Measurements from ENCODE around the gene XRCC3. TPM values are rescaled to one million over a fixed set of nuclear protein-coding genes. Genes with fewer than 3 reads are reported as not detected.

Gene XRCC3
- total RNA-seq, 4 donors from 2014 or later, result 11.6 to 42.9 (median 16.2) TPM

DNA sequence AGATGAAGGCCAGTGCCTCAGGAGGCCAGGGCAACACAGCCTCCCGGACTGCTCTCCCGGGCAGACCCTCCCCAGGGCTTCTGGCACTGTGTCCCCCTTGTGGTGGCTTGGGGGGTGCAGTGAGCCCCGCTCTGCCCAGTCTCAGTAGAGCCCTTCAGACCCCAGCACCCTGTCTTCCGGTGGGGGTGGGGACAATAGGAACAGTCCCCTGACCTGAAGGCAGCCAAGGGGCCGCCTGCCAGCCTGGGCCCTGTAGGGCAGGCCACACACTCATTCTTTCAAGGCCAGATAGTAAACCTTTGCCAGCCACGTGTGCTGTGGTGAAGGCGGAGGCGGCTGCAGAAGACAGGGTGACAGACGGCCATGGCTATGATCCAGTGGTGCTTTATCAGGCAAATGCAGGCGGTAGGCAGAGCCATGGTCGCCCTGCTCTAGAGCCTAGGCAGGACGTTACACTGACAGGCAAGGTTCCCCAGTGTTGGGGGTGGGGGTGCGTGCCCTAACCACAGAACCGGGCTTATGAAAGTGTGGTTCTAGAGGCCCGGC is 15.3 kb upstream of the XRCC3 start:
- TF ChIP-seq, protein P1, sequence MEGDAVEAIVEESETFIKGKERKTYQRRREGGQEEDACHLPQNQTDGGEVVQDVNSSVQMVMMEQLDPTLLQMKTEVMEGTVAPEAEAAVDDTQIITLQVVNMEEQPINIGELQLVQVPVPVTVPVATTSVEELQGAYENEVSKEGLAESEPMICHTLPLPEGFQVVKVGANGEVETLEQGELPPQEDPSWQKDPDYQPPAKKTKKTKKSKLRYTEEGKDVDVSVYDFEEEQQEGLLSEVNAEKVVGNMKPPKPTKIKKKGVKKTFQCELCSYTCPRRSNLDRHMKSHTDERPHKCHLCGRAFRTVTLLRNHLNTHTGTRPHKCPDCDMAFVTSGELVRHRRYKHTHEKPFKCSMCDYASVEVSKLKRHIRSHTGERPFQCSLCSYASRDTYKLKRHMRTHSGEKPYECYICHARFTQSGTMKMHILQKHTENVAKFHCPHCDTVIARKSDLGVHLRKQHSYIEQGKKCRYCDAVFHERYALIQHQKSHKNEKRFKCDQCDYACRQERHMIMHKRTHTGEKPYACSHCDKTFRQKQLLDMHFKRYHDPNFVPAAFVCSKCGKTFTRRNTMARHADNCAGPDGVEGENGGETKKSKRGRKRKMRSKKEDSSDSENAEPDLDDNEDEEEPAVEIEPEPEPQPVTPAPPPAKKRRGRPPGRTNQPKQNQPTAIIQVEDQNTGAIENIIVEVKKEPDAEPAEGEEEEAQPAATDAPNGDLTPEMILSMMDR (IDR thresholded peaks at IDR 0.05), result no peak
- no peak for TF ChIP-seq POLR2A (IDR thresholded peaks at IDR 0.05)
- Histone ChIP-seq H3K27me3 (no peaks in the 10 kb centered on the region), H3K9me3 (no peaks in the 10 kb centered on the region), H3K27ac (no peak overlapping the region), H3K4me3 (no peak overlapping the region), H3K4me1 (peaks cover 0 to 13% (median 0%) of the 10 kb centered on the region in 4 donors), H3K36me3 (peaks cover 0 to 69% (median 0%) of the 10 kb centered on the region in 3 donors)
- peak in 1 of 3 donors; percentile 34 for DNase-seq

DNA sequence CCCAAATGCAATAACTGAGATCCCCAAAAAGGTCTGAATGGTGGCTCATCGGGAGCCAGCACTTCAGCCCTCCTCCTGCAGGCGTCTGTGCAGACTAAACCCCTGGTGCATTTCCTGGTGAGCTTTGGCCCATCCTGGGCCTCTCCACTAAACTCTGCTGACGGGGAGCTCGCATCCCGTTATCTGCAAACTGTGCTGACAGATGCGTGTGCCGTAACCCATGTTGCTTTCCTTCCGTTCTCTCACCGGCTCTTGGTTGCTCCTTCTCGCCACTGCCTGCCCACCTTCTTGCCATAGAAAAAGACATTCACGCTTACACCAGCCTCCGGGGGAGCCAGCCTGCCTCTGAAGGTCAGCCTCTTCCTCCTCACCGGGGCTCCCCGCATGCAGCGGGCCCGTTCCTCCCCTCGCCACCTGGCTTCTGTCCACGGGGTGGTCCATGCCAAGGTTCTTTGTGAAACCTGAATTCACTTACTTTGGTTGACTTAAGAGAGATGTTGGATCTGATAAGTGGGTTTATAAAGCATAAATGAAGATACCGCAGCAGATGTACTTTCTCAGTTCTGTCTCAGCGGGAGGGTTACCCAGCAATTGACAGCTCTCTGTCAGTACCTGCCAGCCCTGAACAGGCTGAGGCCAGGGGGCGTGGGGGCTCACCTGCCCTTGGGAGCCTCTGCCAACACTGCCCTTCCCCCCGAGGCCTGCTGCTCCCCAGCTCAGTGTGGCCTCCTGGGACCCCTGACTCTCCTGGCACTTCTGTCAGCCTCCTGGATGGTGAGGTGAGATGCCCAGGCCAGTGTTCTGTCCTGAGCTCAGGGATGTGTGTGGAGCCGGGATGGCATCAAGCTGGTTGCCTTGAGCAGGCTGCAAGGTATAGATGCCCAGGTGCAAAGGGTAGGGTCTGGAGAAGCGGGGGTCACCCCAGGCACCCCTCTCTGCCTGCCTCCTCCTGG is 14.5 kb upstream of the XRCC3 start:
- Histone ChIP-seq H3K4me3 (no peak overlapping the region), H3K27me3 (no peaks in the 10 kb centered on the region), H3K27ac (no peak overlapping the region), H3K36me3 (peaks cover 0 to 69% (median 0%) of the 10 kb centered on the region in 3 donors), H3K9me3 (no peaks in the 10 kb centered on the region), H3K4me1 (peaks cover 0 to 13% (median 0%) of the 10 kb centered on the region in 4 donors)
- DNase-seq, result no peak
- no peak for TF ChIP-seq POLR2A (IDR thresholded peaks at IDR 0.05)
- TF ChIP-seq, protein P1 (IDR thresholded peaks at IDR 0.05), result no peak

DNA sequence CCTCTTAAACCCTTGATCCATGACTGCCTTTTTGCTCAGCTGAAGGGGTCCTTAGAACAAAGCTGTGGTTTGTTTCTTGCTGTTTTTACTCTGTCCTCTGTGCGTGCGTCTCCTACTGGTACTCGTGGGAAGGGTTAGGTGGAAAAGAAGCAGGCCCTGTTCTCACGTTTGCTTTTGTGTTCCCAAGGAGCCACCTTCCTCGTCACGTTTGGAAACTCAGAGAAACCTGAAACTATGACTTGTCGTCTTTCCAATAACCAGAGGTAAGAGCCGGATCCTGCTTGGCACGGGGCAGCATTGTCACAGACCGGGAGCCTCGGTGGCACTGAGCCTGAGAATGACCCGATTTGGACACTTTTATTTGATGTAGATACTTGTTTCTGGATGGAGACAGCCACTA is 13.5 kb upstream of the XRCC3 start:
- no peak for DNase-seq
- Histone ChIP-seq H3K9me3 (no peaks in the 10 kb centered on the region), H3K36me3 (peaks cover 0 to 59% (median 0%) of the 10 kb centered on the region in 3 donors), H3K4me3 (no peak overlapping the region), H3K27ac (no peak overlapping the region), H3K27me3 (no peaks in the 10 kb centered on the region), H3K4me1 (peaks cover 0 to 21% (median 0%) of the 10 kb centered on the region in 4 donors)
- TF ChIP-seq POLR2A (IDR thresholded peaks at IDR 0.05), result no peak
- TF ChIP-seq, protein P1 (IDR thresholded peaks at IDR 0.05), result no peak

DNA sequence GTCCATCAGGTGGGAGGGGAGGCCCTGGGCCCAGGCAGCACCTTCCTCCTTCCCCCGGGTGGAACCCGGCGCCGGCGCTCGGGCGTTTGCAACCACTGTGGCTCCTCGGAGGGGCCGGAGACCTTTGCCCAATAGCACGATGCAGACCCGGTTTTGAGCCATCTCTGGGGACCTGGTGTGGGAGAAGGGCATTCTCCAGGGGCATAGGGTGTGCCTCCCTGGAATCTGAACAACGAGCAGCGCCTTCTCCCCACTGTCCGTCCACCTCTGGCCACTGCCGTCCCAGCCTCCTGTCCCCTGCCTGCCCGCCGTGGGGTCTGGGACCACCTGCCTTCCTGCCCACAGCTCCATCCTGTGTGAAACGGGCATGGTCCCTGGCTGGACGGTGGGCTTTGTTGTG is 12.9 kb upstream of the XRCC3 start:
- Histone ChIP-seq H3K36me3 (peaks cover 0 to 55% (median 0%) of the 10 kb centered on the region in 3 donors), H3K27ac (no peak overlapping the region), H3K4me1 (peaks cover 0 to 27% (median 0%) of the 10 kb centered on the region in 4 donors)

DNA sequence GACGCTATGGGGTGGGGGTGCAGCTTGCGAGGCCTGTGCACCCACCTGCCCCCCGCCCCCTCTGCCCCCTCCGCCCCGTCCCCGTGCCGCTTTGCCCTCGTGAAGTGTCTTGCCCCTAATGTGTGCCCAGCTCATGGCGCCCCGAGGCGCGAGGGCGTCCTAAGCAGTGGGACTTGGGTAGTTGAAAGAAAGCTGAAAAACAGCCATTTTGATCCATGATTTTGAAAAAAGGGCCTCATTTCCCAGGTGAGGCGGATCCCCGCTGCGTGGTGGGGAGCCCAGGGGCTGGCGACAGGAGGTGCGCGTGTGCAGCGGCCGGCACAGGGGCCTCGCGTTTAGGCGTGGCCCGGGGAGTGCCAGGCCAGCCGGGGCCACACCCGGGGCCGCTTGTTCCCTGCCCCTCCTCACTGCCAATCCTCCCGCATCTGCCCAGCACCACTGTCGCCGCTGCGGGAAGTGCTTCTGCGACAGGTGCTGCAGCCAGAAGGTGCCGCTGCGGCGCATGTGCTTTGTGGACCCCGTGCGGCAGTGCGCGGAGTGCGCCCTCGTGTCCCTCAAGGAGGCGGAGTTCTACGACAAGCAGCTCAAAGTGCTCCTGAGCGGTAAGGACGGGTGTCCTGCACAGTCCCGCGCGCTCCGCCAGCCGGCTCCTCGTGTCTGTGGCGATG is 12.2 kb upstream of the XRCC3 start:
- DNase-seq, result peak in 1 of 3 donors; percentile 83

More for the DNA sequence above, 12.9 kb upstream of the XRCC3 start:
- DNase-seq, result no peak
- Histone ChIP-seq H3K4me3 (no peak overlapping the region), H3K9me3 (no peaks in the 10 kb centered on the region), H3K27me3 (no peaks in the 10 kb centered on the region)
- TF ChIP-seq, protein P1 (IDR thresholded peaks at IDR 0.05), result no peak
- no peak for TF ChIP-seq POLR2A (IDR thresholded peaks at IDR 0.05)

More for the DNA sequence above, 12.2 kb upstream of the XRCC3 start:
- Histone ChIP-seq H3K4me3 (no peak overlapping the region), H3K27me3 (no peaks in the 10 kb centered on the region), H3K4me1 (peaks cover 0 to 29% (median 0%) of the 10 kb centered on the region in 4 donors), H3K36me3 (peaks cover 0 to 48% (median 0%) of the 10 kb centered on the region in 3 donors), H3K9me3 (no peaks in the 10 kb centered on the region), H3K27ac (no peak overlapping the region)
- TF ChIP-seq, protein P1 (IDR thresholded peaks at IDR 0.05), result peak in 3 of 6 experiments; percentile 46 to 63 (median 50)
- TF ChIP-seq POLR2A (IDR thresholded peaks at IDR 0.05), result no peak
